Measurements from ENCODE around the gene TUBB8B.
"Not testable (repeated sequence)": the region's sequence is repeated elsewhere in the genome, so short reads cannot be mapped to it uniquely, and the experiment has no call there.

GRCh38 chr18:93897-94408 lies 44.5 kb upstream of the TUBB8B start:
- TF ChIP-seq POLR2A, POLR2AphosphoS5 (IDR thresholded peaks at IDR 0.05): not testable (repeated sequence)
- TF ChIP-seq, protein P1, sequence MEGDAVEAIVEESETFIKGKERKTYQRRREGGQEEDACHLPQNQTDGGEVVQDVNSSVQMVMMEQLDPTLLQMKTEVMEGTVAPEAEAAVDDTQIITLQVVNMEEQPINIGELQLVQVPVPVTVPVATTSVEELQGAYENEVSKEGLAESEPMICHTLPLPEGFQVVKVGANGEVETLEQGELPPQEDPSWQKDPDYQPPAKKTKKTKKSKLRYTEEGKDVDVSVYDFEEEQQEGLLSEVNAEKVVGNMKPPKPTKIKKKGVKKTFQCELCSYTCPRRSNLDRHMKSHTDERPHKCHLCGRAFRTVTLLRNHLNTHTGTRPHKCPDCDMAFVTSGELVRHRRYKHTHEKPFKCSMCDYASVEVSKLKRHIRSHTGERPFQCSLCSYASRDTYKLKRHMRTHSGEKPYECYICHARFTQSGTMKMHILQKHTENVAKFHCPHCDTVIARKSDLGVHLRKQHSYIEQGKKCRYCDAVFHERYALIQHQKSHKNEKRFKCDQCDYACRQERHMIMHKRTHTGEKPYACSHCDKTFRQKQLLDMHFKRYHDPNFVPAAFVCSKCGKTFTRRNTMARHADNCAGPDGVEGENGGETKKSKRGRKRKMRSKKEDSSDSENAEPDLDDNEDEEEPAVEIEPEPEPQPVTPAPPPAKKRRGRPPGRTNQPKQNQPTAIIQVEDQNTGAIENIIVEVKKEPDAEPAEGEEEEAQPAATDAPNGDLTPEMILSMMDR (IDR thresholded peaks at IDR 0.05), result not testable (repeated sequence)

Data from transverse colon (tissue), 4 donors.